CD14-positive monocyte (primary cell): ENCODE data around the gene KRT73. TPM values are rescaled to one million over a fixed set of nuclear protein-coding genes. Genes with fewer than 3 reads are reported as not detected.

Experiments
- DNase-seq, 3 donors: peaks; one replicate each; pipeline ENCODE4 v3.0.0-alpha.2; 2011 to 2022
- H2AFZ ChIP-seq: 2 replicates; pipeline ENCODE4 v1.6.0; 2012; ENCODE audit warnings: mild to moderate bottlenecking, low read depth, low read length, inconsistent platforms; ENCODE audit not compliant: insufficient read depth, poor library complexity, severe bottlenecking
- H3K27ac ChIP-seq, 2 donors: 1 replicate in 1 of 2; 2 replicates in 1 of 2; pipeline ENCODE4 v1.5.1; 2012 to 2013; ENCODE audit warnings: low read length in 2 of 2, control low read depth in 1 of 2, inconsistent platforms in 1 of 2, low read depth in 1 of 2, mild to moderate bottlenecking in 1 of 2
- H3K27me3 ChIP-seq, 2 donors: one replicate each; pipeline versions ENCODE4 v1.6.0 to v1.6.1; 2011 to 2013; ENCODE audit warnings: low read length in 2 of 2; ENCODE audit not compliant: control insufficient read depth in 2 of 2, insufficient read depth in 2 of 2
- H3K36me3 ChIP-seq, 2 donors: replicated peaks in 1 of 2; 1 replicate in 1 of 2; 2 replicates in 1 of 2; pipeline versions ENCODE4 v1.5.1 to v1.6.1; 2012 to 2013; ENCODE audit warnings: low read length in 2 of 2, control low read depth in 1 of 2, inconsistent platforms in 1 of 2, mild to moderate bottlenecking in 1 of 2; ENCODE audit not compliant: insufficient read depth in 2 of 2, control insufficient read depth in 1 of 2
- H3K4me1 ChIP-seq, 2 donors: 1 replicate in 1 of 2; 2 replicates in 1 of 2; pipeline versions ENCODE4 v1.5.1 to v1.6.1; 2012 to 2013; ENCODE audit warnings: low read length in 2 of 2, control low read depth in 1 of 2, inconsistent platforms in 1 of 2, mild to moderate bottlenecking in 1 of 2, moderate library complexity in 1 of 2; ENCODE audit not compliant: insufficient read depth in 2 of 2, control insufficient read depth in 1 of 2
- H3K4me2 ChIP-seq: replicated peaks from 2 replicates; pipeline ENCODE3; 2012; ENCODE audit warnings: low read length, moderate library complexity, mild to moderate bottlenecking; ENCODE audit not compliant: poor library complexity, severe bottlenecking; ENCODE audit errors: extremely low read depth
- H3K4me3 ChIP-seq, 3 experiments: fragments of 200-600 bp in 1 of 3; sonication (generic) in 1 of 3; replicated peaks in 1 of 3; 1 replicate in 2 of 3; 2 replicates in 1 of 3; pipeline ENCODE4 v1.5.1; 2011 to 2013; ENCODE audit warnings: low read length in 3 of 3, mild to moderate bottlenecking in 3 of 3, control low read depth in 2 of 3, low read depth in 2 of 3, inconsistent platforms in 1 of 3, moderate library complexity in 1 of 3
- H3K79me2 ChIP-seq: 2 replicates; pipeline ENCODE4 v1.6.0; 2012; ENCODE audit warnings: mild to moderate bottlenecking, control low read depth, inconsistent platforms, low read length, moderate library complexity; ENCODE audit not compliant: insufficient read depth
- H3K9ac ChIP-seq: 2 replicates; pipeline ENCODE4 v1.6.0; 2017; ENCODE audit warnings: low read length, mild to moderate bottlenecking; ENCODE audit not compliant: insufficient read depth, poor library complexity, severe bottlenecking
- H3K9me3 ChIP-seq, 2 donors: replicated peaks in 1 of 2; 1 replicate in 1 of 2; 2 replicates in 1 of 2; pipeline versions ENCODE4 v1.5.1 to v1.6.1; 2012 to 2013; ENCODE audit warnings: low read length in 2 of 2, control low read depth in 1 of 2; ENCODE audit not compliant: control insufficient read depth in 1 of 2, insufficient read depth in 1 of 2
- H4K20me1 ChIP-seq: 2 replicates; pipeline ENCODE4 v1.6.0; 2012; ENCODE audit warnings: mild to moderate bottlenecking, low read length, control low read depth, moderate library complexity; ENCODE audit not compliant: insufficient read depth
- H3K27ac Mint-ChIP-seq, 7 donors: one replicate each; pipeline ENCODE4 v1.8.0; 2020; ENCODE audit warnings: mild to moderate bottlenecking in 7 of 7, mixed read lengths in 7 of 7, moderate library complexity in 6 of 7, inconsistent platforms in 2 of 7
- H3K27me3 Mint-ChIP-seq, 3 donors: one replicate each; pipeline ENCODE4 v1.8.0; 2021 to 2022; ENCODE audit warnings: low read depth in 3 of 3, mild to moderate bottlenecking in 3 of 3, mixed read lengths in 3 of 3, moderate library complexity in 3 of 3, inconsistent platforms in 1 of 3
- H3K36me3 Mint-ChIP-seq, 2 donors: one replicate each; pipeline ENCODE4 v1.8.0; 2020; ENCODE audit warnings: mixed read lengths in 2 of 2, inconsistent platforms in 1 of 2, mild to moderate bottlenecking in 1 of 2
- H3K4me1 Mint-ChIP-seq: one replicate; pipeline ENCODE4 v1.8.0; 2020; ENCODE audit warnings: mild to moderate bottlenecking, mixed read lengths
- H3K4me3 Mint-ChIP-seq, 2 donors: one replicate each; pipeline ENCODE4 v1.8.0; 2020; ENCODE audit warnings: mild to moderate bottlenecking in 2 of 2, mixed read lengths in 2 of 2, moderate library complexity in 1 of 2
- H3K9me3 Mint-ChIP-seq, 7 donors: one replicate each; pipeline ENCODE4 v1.8.0; 2020 to 2022; ENCODE audit warnings: mixed read lengths in 7 of 7, mild to moderate bottlenecking in 6 of 7, moderate library complexity in 6 of 7, inconsistent platforms in 2 of 7
- CTCF ChIP-seq: fragments of 200-600 bp; IDR thresholded peaks from one replicate; pipeline ENCODE4 v1.8.0; 2022; ENCODE audit warnings: antibody characterized with exemption, mild to moderate bottlenecking
- WGBS: methylation state at CpG from one replicate; pipeline ENCODE4 v1.1.5; 2013; ENCODE audit warnings: missing lambda C conversion rate; ENCODE audit not compliant: insufficient coverage; 5-methylcytosine and 5-hydroxymethylcytosine counted together
- intact Hi-C, 2 donors: fragments of 100-400 bp; cut with micrococcal nuclease; formaldehyde crosslinking; loops; one replicate each; pipeline versions ENCODE4 v1.15.0 to v1.15.1; 2023
- polyA plus RNA-seq, 3 donors: library from polyadenylated mRNA; depleted of rRNA in 1 of 3; unstranded in 2 of 3; stranded (reverse) in 1 of 3; fragments of 300-500 nt in 2 of 3; fragments of >200 nt in 1 of 3; fragmentation: Illumina TruSeq in 2 of 3; gene quantifications; 1 replicate in 2 of 3; 2 replicates in 1 of 3; pipeline ENCODE4 v1.2.3, GENCODE V29; 2012 to 2021

The KRT73 gene
- polyA plus RNA-seq, 3 donors: not detected

- Histone ChIP-seq H3K4me3 (no peak overlapping the region), H3K27ac (no peak overlapping the region), H2AFZ (no peak overlapping the region), H3K27me3 (no peaks in the 10 kb centered on the region), H3K9ac (no peak overlapping the region), H3K36me3 (no peaks in the 10 kb centered on the region), H3K4me2 (no peak overlapping the region), H3K4me1 (no peaks in the 10 kb centered on the region), H3K9me3 (no peaks in the 10 kb centered on the region), H3K79me2 (no peaks in the 10 kb centered on the region), H4K20me1 (no peaks in the 10 kb centered on the region)
- Mint-ChIP-seq H3K27me3 (peaks cover 2 to 10% (median 3%) of the 10 kb centered on the region in 3 donors), H3K4me1 (peaks cover 4% of the 10 kb centered on the region), H3K9me3 (peaks cover 0 to 3% (median 0%) of the 10 kb centered on the region in 7 donors), H3K27ac (no peak overlapping the region), H3K4me3 (no peak overlapping the region), H3K36me3 (no peaks in the 10 kb centered on the region)
- intact Hi-C loops: no loop called here
- DNase-seq: no peak
- 82% methylated on average over 1 of the region's 2 CpGs for WGBS
- TF ChIP-seq CTCF: no peak
Observed at GRCh38 chr12:52627395-52628110, 9.2 kb upstream of the KRT73 start.

- H3K27me3 Mint-ChIP-seq: peaks cover 2 to 5% (median 3%) of the 10 kb centered on the region in 3 donors
- H3K79me2 ChIP-seq: no peaks in the 10 kb centered on the region
- no peaks in the 10 kb centered on the region for H3K36me3 Mint-ChIP-seq
- no peaks in the 10 kb centered on the region for H3K9me3 ChIP-seq
- H3K27ac Mint-ChIP-seq: no peak overlapping the region
- no CpG with 5 or more reads among the region's 5 CpGs for WGBS
- H3K36me3 ChIP-seq: no peaks in the 10 kb centered on the region
- no peak overlapping the region for H3K27ac ChIP-seq
- H2AFZ ChIP-seq: no peak overlapping the region
- no peak overlapping the region for H3K4me2 ChIP-seq
- no peak for TF ChIP-seq CTCF
- H4K20me1 ChIP-seq: no peaks in the 10 kb centered on the region
- H3K9me3 Mint-ChIP-seq: peaks cover 0 to 3% (median 0%) of the 10 kb centered on the region in 7 donors
- H3K4me1 ChIP-seq: no peaks in the 10 kb centered on the region
- H3K9ac ChIP-seq: no peak overlapping the region
- no peaks in the 10 kb centered on the region for H3K27me3 ChIP-seq
- H3K4me3 ChIP-seq: no peak overlapping the region
- no peak overlapping the region for H3K4me3 Mint-ChIP-seq
- H3K4me1 Mint-ChIP-seq: no peaks in the 10 kb centered on the region
- DNase-seq: no peak
- intact Hi-C loops: no loop called here
Observed at GRCh38 chr12:52622349-52622748, 4.0 kb upstream of the KRT73 start.
